Subcutaneous adipose tissue (tissue), 4 donors: ENCODE data around the gene JPT1. TPM values are rescaled to one million over a fixed set of nuclear protein-coding genes. Genes with fewer than 3 reads are reported as not detected.

Experiments used
- total RNA-seq, 4 donors: library from RNA; depleted of rRNA; stranded (reverse); fragments of >200 nt; gene quantifications; one replicate each; pipeline ENCODE4 v1.1.0, GENCODE V29; 2016
- TF ChIP-seq, protein P1 (sequence below): fragments of 450-650 bp; IDR thresholded peaks from one replicate; pipeline ENCODE4 v1.5.1; 2016; ENCODE audit warnings: low read depth, mild to moderate bottlenecking, control low read depth, antibody characterized with exemption, moderate library complexity

Gene JPT1, protein sequence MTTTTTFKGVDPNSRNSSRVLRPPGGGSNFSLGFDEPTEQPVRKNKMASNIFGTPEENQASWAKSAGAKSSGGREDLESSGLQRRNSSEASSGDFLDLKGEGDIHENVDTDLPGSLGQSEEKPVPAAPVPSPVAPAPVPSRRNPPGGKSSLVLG
- 10 to 100 TPM; 18.7 to 41.1 (median 22.8) TPM for total RNA-seq

DNA sequence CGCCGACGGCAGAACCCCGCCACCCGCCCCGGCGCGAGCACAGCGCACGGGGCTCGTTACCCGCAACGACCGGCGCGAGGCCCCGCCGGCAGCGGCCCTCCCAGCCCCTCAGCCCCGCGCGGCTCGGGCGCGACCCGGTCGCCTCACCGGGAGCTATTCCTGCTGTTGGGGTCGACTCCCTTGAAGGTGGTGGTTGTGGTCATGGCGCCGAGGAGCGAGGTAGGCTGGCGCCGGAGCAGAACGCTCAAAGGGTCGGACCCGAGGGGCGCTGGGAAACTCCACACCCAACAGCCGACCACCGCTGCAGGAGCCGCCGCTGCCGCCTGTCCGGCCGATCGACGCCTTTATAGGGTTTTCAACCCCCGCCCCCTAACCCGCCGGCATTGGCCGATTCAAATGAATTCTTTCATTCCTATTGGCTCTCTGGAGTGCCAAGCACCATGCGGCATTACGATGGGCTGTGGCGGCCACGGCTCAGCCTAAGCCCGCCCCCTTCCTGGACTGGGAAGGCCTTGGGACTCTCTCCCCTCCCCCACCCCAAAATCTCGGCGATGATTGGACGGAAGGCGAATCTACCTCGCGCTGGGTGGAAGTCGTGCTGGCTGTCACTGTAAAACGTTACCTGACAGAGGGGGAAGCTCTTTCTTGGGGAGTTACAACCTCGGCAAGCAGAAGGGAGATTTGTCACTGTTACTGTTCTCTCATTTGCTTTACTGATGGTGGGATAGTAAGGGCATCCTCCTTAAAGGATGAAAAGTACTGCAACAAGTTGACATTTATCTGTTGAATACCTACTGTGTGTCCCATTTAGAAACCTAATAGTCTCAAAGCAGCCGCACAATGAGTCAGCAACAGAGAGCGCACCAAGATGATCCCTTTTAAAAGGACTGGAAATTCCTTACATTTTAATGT lies at the start of gene JPT1:
JPT1 (minus strand) TSS at position 318 of the 912 bp plus-strand sequence; CDS start at position 203, 115 bp downstream.
- TF ChIP-seq, protein P1, sequence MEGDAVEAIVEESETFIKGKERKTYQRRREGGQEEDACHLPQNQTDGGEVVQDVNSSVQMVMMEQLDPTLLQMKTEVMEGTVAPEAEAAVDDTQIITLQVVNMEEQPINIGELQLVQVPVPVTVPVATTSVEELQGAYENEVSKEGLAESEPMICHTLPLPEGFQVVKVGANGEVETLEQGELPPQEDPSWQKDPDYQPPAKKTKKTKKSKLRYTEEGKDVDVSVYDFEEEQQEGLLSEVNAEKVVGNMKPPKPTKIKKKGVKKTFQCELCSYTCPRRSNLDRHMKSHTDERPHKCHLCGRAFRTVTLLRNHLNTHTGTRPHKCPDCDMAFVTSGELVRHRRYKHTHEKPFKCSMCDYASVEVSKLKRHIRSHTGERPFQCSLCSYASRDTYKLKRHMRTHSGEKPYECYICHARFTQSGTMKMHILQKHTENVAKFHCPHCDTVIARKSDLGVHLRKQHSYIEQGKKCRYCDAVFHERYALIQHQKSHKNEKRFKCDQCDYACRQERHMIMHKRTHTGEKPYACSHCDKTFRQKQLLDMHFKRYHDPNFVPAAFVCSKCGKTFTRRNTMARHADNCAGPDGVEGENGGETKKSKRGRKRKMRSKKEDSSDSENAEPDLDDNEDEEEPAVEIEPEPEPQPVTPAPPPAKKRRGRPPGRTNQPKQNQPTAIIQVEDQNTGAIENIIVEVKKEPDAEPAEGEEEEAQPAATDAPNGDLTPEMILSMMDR, result no peak

DNA sequence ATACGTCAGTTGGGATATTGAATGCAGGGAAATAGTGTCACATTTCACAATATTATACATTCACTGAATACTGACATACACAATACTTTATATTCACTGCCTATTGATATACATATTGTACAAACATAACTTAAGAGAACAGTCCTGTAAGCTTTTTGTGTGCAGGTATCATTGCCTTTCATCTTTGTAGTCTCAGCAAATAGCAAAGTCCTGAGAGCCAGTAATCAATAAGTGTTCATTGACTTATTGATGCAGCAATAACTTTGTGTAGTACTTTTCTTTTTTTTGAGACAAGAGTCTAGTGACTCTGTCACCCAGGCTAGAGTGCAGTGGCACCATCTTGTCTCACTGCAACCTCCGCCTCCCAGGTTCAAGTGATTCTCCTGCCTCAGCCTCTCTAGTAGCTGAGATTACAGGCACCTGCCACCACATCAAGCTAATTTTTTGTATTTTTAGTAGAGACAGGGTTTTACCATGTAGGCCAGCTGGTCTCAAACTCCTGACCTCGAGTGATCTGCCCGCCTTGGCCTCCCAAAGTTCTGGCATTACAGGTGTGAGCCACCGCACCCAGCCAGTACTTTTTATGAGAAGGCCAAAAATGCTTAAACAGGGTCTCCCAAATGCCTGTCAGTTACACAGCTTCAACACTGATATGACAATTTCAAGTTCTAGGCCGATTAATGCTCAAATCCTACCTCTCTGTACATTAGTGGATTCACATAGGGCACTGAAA lies 45.7 kb upstream of the JPT1 start:
- TF ChIP-seq, protein P1, result no peak

DNA sequence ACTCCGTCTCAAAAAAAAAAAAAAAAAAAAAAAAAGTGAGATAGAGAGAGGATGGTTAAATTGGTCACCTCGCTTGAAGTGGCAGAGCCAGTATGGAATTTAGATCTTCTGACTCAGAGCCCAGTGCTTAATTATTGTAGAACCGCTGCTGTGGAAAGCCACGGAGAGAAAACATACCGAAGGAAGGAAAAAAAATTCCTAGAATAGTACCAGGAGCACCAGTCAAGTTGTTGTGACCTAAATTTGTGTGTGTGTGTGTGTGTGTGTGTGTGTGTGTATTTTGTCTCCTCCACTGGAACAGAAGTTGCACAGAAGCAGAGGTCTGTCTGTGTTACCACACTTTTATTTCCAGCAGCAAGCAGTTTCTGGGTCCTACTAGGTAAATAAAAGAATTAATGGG lies 40.6 kb upstream of the JPT1 start:
- TF ChIP-seq, protein P1, result no peak

DNA sequence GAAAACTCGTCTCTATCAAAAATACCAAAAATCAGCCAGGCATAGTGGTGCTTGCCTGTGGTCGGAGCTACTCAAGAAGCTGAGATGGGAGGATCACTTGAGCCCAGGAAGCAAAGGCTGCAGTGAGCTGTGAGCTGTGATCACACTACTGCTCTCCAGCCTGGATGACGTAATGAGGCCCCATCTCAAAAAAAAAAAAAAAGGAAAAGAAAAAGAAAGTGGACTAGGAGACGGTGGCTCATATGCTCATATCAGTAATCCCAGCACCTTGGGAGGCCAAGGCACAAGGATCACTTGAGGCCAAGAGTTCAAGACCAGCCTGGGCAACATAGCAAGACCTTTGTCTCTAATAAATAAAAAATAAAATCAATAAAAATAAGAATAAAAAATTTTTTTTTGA lies 37.3 kb upstream of the JPT1 start:
- TF ChIP-seq, protein P1, result no peak

DNA sequence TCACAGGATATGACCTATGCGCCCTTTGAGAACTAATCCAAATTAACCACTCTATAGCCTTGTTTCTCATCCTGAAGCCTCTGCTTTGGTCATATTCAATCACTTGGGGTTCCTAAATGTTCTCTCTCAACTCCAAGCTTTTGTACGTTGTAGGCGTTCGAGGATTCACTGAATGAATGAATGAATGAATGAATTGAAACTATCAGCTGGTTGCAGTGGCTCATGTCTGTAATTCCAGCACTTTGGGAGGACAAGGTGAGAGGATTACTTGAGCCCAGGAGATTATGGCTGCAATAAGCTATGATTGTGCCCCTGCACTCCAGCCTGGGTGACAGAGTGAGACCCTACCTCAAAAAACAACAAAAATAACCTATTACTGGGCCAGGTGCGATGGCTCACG lies 34.3 kb upstream of the JPT1 start:
- TF ChIP-seq, protein P1, result no peak

DNA sequence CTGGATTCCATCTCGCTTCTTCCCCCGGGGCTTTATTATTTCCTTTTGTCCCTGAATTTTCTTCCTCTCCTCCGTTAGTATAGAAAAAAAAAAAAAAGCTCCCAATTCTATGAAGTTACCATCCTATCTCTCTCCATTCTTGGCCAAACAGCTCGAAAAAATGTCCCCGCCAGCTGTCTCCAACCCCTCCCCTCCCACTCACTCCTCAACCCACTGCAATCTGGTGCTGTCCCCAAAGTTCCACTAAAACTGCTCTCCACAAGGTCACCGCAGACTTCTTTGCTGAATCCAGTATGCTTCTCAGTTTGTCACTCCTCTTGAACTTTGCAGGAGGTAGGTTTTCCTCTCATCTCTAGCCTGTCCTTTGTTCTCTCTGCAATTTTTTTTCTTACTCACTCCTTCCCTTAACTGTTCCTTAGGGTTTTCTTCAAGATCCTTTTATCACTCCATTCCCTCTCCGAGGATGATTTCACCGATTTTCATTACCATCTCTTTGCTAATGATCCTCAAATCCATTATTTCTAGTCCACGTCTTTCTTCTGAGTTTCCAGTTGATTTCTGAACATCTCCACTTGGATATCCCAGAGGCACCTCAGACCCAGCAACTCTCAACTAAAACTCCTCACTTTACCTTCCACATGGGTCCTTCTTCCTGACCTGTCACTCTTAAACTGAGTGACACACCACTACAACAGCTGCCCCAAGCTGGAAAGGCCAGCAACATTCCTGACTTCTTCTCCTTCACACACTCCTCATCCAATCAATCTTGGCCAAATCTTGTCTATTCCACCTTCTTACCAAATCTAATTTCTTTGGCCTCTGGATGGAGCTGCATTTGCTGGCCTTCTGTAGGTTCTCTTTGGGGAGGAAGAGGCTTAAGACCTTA lies 29.9 kb upstream of the JPT1 start:
- TF ChIP-seq, protein P1, result no peak
